Measurements from ENCODE around the gene IGFBP7.

IGFBP7 gene

DNA sequence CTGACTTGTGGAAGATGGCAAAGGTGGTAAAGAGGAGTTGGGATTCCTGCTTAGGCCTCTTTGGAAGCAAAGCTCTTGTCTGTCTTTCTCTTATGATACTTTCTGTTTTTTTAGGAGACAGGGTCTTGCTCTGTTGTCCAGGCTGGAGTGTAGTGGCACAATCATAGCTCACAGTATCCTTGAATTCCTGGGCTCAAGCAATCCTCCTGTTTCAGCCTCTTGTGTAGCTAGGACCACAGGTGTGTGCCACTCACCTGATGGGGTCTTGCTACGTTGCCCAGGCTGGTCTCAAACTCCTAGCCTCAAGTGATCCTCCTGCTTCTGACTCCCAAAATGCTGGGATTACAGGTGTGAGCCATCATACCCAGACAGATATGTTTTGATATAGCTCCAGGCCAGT is 19.3 kb upstream of the IGFBP7 start:
- DNase-seq (ENCODE audit: low read depth in 2 of 2), result no peak

DNA sequence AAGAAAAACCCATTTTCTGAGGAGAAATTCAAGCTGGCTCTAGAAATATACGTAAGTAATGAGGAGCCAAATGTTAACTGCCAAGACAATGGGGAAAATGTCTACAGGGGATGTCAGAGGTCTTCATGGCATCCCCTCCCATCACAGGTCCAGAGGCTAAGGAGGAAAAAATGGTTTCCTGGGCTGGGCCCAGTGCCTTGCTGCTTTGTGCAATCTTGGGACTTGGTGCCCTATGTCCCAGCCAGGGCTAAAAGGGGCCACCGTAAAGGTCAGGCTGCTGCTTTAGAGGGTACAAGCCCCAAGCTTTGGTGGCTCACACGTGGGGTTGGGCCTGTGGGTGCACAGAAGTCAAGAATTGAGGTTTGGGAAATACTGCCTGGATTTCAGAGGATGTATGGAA is 17.2 kb upstream of the IGFBP7 start:
- DNase-seq (ENCODE audit: low read depth in 2 of 2), result no peak

DNA sequence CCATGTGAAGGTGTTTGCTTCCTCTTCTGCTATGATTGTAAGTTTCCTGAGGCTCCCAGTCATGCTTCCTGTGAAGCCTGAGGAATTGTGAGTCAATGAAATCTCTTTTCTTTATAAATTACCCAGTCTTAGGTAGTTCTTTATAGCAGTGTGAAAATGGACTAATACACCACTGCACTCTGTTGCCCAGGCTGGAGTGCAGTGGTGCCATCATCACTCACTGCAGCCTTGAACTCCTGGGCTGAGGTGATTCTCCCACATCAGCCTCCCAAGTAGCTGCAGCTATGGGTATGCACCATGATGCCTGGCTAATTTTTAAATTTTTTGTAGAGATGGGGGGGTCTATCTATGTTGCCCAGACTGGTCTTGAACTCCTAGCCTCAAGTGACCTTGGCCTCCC is 15.8 kb upstream of the IGFBP7 start:
- no peak for DNase-seq (ENCODE audit: low read depth in 2 of 2)

DNA sequence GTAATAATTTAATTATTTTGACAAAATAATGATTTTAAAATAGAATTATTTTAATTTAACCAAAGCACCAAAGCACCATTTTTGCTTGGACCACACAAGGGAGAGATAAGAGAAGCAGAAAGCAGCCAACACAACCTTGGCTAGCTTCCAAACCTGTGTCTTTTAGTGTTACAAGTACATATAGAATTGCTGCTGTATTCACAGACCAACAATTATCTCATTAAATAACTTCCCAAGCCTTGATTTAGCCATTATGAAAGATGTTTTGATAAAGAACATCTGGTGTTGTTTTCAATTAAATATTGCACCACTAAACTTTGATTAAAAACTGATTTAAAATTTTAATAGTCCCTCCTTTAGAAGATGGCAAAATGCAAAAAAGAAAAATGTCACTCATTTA is 14.0 kb upstream of the IGFBP7 start:
- no peak for DNase-seq (ENCODE audit: low read depth in 2 of 2)

DNA sequence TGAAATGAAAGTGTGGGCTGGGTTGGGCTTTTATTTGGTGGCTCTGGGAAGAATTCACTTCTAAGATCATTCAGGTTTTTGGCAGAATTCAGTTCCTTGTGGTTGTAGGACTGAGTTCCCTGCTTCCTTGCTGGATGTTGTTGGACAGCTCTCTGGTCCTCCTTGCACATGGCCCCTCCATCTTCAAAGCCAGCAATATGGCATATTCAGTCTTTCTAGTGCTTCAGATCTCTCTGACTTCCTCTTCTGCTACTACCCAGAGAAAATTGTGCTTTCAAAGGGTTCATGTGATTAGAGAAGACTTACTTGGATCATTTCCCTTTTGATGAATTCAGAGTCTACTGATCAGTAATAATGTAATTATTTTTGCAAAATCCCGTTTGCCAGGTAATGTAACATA is 12.8 kb upstream of the IGFBP7 start:
- DNase-seq (ENCODE audit: low read depth in 2 of 2), result no peak

DNA sequence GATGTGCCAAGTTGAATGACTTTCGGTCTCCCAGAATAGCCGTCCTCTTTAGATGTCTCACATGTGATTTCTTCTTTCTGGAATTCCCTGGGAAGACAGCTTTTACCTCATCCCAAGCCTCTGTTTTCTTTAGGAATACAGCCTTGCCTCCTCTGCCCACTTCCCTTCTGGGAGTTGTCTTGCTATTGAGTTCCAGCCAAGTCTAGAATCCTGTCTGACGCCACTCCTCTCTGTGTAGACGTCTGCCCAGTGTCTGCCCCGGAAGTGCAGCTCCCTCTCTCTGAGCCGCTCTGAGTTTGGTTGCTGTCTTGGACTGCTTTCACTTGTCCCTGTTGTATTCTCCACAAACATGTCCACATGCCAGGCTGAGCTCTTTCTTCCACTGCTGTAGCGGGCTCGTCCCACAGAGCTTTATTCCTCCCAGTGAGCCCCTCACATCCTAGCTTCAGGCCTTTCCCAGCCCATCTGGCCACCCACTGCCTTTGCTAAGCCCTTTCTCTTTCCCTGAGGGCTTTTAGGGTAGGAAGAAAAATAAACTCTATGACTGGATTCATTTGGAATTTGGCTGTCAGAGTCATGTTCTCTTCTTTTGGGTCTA is 9.0 kb upstream of the IGFBP7 start:
- no peak for DNase-seq (ENCODE audit: low read depth in 2 of 2)

DNA sequence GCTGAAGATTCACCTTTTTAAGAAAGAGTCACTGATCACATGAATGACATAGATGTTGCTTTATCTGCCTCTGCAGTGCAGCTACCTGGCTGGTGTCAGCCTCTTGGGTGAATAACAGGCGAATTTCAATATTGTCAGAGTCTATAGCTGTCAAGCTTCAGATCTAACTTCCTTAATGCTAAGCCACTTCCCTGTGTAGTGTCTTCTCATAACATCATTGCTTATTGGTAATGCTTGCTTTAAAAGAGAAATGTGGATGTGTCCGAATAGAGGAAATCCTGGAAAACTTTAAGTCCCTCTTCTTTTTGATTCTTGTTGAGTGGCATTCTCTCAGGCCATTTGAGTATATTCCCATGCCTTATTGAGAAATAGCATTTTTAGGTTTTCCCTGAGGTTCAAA is 7.3 kb upstream of the IGFBP7 start:
- no peak for DNase-seq (ENCODE audit: low read depth in 2 of 2)

DNA sequence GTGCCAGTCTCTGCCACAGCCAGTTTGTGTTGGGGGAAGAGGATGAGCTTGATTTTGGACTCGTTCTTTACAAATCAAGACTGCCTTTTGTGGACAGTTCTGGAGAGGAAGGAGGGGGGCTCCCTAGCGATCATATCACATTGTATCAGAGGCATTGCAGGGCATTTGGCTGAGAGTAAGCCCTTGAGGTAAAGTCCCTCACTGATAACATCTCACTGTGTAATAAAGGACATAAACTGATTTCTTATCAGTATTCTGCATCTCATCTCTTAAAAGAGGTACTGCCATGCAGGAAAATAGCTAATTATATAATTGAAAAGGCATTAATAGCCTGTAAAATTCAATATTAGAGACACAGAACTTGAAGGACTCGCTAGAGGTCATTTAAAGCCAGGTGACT is 6.1 kb upstream of the IGFBP7 start:
- no peak for DNase-seq (ENCODE audit: low read depth in 2 of 2)

DNA sequence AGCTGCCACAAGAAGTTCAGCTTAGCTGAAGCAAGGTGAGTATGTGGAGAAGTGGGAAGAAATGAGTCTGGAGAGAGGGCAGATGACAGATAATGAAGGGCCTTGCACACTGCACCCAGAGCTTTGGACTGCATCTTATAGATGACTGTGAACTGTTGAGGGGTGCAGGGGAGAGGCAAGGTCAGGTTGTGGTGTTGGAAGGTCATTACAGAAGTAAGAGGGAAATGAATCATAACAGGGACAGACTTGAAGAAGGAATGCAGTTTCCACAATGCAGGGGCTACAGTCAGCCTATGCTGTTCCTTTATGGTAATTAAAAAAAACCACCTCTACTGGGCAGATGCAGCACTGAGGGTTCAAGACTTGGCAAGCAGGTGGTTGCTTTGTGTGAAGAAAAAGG is 4.8 kb upstream of the IGFBP7 start:
- no peak for DNase-seq (ENCODE audit: low read depth in 2 of 2)

DNA sequence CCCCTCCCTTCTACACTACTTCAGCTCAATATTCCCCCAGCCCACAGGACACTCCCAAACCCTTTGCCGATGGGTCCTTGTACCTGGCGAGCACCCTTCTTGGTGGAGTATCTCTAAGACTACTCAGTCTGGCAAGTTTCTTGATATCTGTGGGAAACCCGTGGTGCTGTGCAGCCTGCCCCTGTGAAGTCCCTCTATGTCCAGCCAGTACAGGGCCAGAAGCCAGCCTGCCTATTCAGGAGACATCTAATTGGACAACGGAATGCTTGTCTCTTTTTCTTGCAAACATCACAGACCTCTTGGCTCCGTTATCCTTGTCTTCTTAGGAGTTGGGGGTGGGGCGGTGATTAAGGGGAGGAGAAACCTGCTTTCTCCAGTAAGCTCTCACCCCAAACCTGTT is 3.7 kb upstream of the IGFBP7 start:
- no peak for DNase-seq (ENCODE audit: low read depth in 2 of 2)

DNA sequence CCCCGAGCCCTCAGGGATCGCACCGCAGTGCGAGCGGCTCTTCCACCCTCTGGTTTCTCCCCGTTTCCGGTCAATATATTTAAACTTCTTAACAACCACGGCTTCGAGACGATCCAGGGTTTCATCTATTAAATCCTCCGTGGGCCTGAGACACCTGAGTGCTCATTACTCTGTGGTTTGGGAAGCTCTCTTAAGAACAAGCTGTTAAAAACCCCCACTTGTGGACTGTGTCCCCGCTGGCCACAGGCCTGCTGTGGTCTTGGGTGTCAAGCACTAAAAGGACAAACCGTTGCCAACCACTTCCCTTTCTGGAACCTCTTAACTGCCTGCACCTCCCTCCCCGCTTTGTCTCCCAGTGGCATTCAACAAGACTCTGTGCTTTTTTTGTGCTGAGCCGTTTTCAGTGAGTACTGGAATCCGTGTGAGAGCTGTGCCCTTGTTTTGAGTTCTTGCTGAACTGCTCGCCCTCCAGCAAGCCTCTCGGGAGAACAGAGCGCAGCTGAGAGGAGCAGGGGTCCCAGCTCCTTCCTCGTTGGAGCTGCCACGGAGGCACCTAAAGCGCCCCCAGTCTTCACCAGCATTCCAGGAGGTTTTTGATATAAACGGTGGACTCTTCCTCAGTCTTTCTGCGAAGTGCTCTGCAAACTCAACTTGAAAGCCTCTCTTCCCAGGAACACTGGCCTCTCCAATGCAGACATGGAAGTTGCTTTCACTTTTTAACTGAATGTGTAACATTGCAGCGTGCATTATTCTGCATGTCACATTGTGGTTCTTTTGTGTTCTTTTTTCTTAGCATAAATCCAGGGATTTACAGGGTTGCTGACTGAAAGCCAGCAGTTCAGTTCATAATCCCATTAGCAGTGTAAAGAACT is 691 bp upstream of the IGFBP7 start:
- DNase-seq (ENCODE audit: low read depth in 2 of 2), result no peak

DNA sequence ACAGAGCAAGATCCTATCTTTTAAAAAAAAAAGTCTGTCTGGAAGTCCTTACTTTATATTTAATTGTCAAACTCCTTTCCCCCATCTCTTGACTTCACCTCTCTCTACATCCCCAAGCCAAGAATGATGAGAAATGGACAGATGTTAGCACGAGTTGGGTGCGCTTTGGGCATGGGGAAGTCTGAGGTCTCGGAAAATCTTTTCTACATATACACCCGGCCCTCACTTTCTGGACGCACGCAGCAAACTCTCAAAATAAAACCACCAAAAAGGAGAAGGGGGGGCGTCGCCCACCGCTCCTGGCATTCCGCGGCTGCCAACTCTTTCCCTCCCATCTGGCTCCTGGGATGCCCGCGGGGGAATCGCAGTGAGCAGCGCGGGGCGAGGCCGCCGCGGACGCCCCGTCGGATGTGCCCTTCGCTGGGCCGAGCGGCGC is 756 bp downstream of the IGFBP7 start:
- DNase-seq (ENCODE audit: low read depth in 2 of 2), result no peak

DNA sequence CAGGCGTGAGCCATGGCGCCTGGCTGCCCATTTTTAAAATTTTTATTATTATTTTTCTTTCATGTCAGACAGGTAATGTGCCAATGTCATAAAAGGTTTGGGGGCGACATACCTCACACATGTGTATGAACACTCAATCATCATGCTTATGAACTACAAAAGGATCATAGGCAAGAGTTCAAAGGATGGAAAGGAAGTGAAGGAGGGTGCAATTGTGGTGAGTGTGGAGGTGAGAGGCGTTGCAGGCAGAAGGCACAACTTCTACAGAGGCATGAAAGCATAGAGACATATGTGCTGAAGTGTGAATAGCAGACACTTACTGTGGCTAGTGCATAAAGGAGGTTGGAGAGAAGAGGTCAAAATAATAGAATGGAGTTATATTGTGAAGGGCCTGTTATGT is 4.0 kb downstream of the IGFBP7 start:
- no peak for DNase-seq (ENCODE audit: low read depth in 2 of 2)

DNA sequence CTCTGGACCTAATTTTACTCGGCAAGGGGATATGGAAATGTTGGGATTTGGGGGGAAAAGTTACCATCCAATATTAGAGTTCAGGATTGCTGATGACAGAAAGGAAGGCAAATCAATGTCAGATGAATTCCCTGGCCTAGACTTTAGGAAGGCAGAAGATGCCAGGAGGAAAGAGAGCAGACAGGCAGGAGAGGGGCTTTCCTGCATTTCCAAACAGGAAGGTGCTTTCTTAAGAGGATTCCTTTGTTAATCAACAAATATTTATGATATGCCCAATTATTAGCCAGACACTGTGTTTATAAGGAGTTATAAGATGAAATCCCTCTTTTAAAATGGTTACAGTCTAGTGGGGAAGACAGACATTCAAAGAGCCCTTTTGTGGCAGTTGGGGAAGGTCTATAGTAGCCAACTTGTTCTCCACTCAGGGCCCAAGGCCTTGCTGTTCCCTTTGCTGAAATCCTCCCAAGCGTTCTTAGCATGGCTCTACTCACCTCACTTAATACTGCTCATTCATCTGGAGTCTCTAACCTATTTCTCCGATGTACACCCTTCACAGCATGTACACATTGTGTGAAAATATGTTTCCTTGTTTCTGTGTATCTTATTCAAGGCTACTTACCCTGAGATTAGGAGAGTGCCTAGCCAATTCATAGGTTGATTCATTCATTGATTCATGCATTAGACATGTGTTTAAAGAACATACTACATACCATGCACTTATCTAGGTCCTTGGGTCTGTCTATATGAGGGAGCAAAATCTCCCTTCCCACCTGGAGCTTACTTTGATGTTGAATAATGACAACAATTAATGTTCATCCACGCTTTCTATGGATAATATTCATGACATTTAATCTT is 5.3 kb downstream of the IGFBP7 start:
- DNase-seq (ENCODE audit: low read depth in 2 of 2), result no peak

DNA sequence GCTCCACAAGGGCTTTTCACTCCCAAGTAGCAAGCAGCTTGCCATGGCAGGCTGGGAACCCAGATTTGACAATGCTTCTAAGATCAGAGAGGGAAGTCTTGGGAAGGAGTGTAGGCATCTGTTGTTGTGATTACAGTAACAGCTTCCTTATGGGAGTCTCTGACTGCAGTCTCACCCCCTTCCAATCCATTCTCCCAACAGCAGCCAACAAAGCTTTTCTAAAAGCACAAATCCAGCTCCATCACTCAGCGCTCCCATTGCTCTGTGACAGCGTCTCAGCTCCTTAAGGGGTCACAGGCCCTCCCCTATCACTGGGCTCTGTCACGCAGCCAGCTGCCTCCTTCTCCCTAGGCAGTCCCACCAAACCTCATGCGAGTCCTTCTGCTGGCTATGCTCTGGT is 7.1 kb downstream of the IGFBP7 start:
- no peak for DNase-seq (ENCODE audit: low read depth in 2 of 2)

DNA sequence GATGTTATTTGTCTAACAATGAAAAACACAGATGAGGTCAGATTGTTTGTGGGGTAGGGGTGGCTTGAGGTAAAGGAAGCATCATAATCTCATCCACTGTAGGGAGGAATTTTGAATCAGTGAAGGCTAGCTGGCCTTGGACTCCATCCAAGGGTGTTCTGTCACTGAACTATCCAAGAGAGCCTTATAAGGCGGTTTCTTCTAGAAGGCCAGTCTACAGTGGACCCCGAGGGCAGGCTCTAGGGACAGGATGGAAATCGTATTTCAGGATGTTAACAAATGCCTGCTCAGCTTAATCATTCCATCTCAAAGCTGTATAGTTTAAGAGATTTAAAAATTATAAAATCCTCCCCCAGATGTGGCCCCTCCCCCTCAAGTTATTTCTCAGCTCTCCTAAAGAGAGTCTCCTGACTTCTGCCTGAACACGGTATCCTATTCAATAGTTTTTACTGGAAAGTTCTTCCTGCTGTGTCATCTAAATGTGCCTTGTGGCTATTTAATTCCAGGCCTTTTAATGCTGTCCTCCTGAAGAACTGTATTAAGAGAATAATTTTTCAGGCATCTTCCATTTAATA is 8.0 kb downstream of the IGFBP7 start:
- DNase-seq (ENCODE audit: low read depth in 2 of 2), result no peak

DNA sequence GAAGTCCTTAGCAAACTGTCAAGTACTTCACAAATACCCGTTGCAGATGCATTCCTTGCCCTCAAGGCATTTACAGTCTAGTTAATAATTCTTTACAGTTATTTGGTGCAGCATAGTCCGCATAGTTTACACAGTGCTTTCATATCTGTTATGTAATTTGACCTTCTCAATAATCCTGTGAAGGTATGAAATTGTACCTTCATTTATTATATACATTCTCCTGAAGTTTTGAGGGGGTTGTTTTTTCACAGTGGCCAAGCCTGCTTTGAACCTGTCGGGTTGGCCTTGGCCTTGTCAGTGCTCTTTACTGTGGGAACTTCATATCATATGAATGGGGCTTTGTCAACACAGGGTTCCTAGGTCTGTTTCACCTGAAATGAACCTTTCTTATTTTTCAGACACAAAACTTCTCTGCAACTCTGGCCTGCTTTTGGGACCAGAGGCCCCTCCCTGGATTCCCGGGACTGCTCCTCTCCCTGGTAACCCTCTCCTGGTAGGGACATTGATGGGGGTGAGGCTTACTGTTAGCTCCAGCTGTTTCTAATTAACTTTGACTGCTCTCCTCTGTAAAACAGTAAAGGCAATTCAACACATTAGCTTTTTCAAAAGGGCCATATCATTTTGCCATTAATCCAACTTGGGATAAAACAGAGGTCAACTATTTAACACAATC is 9.1 kb downstream of the IGFBP7 start:
- no peak for DNase-seq (ENCODE audit: low read depth in 2 of 2)

DNA sequence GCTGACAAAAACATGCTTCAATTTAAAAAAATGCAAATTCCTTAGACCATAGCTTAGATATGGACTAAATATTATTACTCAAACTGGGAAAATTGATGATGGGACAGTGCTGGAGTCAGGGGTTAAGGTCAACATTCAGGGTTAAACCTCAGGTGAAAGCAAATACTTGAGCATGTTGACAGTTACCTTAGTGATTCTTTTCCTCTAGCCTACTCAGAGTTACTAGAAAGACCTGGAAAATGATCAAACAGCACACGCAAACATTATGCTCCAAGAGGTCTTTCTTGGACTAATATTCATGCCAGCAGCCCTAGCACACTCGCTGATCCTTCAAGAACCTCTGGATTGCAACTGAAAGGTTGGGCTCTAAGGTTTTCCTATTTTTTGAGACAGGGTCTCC is 10.8 kb downstream of the IGFBP7 start:
- no peak for DNase-seq (ENCODE audit: low read depth in 2 of 2)

DNA sequence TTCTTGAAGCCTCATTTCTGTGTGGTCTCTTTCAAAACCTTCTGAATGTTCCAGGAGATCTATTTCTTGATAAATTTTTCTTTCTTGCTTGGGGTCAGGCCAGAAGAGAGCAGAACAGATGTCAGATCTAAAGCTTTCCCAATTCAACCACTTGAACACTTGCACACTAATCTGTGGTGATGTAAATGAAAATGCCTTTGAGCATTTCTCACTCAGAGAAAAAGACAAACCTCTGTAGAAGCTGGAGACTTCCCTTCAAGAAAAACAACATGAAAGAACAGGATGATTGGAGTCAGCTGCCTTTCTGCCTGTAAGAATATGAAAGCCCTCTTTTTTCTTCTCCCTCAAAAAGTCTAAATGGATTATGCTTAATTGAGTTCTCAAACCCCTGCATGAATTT is 11.2 kb downstream of the IGFBP7 start:
- DNase-seq (ENCODE audit: low read depth in 2 of 2), result no peak

DNA sequence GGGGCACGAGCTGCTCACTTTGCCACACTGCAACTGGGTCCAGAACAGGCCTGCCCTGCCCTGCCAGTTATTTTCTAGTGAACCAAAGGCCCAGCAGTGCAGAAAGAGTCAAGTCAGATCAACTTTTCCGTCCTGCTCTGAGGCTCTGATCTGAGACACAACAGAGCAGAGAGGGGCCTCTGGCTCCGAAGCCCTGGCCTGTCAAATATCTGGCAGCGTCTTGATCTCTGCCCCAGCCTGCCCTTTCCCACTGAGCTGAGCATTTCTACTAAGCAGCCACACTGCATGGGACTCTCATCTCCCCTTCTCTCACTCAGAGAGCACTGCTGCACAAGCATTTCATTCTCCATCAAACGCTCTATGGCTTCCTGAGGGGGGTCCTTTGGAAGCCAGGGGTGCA is 11.8 kb downstream of the IGFBP7 start:
- DNase-seq (ENCODE audit: low read depth in 2 of 2), result no peak

DNA sequence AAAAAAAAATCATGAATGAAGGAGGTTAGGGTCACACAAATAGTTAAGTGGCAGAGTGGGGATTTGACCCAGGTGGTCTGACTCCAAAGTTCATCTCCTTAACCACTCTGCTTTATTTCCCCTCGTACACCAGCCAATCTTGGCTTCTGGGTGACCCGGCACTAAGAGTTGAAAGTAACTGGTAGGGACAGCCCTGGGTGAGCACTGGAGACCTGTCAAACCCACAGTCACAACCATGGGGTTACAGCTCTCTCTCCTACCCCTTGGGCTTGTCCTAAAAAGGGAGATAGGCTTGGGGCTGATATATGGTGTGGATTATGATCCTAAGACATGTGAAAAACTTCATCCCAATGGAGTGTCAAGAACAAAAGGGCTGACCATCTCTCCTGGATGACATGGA is 12.5 kb downstream of the IGFBP7 start:
- no peak for DNase-seq (ENCODE audit: low read depth in 2 of 2)

DNA sequence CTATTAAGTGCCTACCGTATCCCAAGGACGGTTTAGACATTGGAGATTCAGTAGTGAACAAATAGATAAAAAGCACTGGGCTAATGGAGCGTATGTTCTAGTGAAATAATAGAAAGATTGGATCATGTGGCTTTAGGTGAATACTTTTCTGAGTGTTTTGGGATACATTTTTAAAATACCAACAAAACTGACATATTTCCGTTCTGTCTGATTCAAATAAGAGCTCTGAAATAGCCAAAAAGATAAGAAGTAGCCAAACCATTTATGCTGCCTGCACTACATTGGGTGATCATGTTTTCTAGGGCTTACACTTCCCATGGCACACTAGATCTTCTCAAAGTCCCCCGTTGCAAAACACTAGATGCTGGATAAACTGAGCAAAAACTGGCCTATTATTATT is 14.2 kb downstream of the IGFBP7 start:
- DNase-seq (ENCODE audit: low read depth in 2 of 2), result no peak
